Dedifferentiated amniotic fluid mesenchymal stem cell (primary cell): ENCODE measurements around the gene SYTL3.
A peak's percentile ranks its signal among the peaks of the same experiment; 100 is the strongest.

ENCODE experiments used
- DNase-seq: peaks from one replicate; pipeline ENCODE4 v3.0.0-alpha.2; 2016; ENCODE audit errors: extremely low spot score

SYTL3 gene

GRCh38 chr6:158796353-158796752 lies 146.5 kb downstream of the SYTL3 start:
- no peak for DNase-seq

- peak; percentile 83 for DNase-seq
Observed at GRCh38 chr6:158797331-158798310, 147.8 kb downstream of the SYTL3 start.

DNA sequence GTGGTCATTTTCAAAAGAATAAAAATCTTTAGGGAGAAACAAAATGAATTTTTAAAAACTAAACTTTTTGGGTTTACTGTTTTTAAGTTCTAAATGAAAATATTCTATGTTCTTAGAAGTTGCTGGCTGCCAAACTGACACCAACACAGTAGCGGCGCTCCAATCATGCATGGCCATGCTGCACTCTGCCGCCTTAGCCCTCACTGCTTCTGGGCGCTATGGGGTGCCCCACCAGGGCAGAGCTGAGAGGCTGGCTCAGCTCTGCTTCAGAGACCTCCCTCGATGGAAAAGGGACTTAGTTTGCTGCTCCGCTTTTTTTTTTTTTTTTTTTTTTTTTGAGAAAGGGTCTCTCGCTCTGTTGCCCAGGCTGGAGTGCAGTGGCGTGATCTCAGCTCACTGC lies 148.5 kb downstream of the SYTL3 start:
- no peak for DNase-seq

- DNase-seq = no peak
Observed at GRCh38 chr6:158799051-158799792, 149.4 kb downstream of the SYTL3 start.

DNA sequence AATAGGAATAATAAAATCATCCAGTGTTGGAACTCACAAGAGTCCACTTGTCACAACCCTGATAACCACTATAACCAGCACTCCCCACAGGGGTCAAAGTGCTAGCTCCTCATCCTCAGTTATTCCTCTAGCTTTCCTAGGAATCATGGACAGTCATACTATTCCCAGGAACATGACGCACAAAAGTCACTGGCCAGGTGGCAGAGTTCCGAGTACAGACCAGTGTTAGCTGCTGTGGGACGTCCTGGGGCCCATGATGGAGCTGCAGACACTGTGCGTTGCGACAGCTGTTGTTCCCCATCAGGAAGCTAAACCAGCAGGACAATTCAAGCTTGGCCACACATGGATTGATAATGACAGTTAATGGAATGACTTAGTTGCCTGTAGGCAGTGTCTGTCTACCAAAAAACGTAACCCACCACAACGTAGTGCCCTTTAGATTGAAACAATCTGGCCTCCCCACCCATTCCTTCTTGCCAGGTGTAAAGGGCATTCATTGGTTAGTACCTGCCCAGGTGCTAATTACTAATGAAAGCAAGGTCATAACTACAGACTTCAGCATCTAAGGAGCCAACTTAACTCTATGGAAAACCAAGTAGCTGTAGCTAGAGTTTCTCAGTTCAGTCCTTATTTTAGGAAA lies 151.9 kb downstream of the SYTL3 start:
- no peak for DNase-seq

GRCh38 chr6:158803733-158804143 lies 153.9 kb downstream of the SYTL3 start:
- no peak for DNase-seq

GRCh38 chr6:158804207-158804606 lies 154.4 kb downstream of the SYTL3 start:
- no peak for DNase-seq

DNA sequence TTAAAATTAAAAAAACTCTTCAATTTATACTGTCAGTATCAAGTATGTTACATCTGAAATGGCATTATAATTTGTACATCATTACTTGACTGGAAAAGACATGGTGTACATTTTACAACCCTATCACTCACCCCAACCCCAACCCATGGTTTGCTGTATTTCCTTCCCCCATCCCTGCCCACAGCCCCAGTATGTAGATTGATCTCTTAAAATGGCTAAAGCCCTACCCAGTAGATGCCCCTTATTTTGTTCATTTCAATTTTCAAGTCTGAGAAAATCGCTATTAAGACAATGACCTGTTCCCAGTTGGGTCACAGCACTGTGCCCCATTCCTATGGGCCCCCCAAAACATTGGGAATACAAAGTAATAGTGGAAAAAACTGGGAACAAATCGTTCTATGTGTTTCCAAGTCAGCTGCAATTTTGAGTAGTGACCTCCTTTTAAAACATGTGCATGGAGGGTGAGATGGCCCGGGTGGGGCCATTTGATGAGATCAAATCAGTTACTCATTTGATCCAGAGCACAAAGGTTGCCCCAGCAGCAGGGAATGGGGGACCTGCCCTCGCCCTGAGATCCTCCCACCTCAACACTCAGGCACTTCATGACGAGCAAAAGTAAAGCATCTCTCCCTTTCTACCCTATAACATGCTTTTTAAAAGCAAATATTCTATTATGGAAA lies 156.0 kb downstream of the SYTL3 start:
- no peak for DNase-seq

GRCh38 chr6:158807515-158808441 lies 157.9 kb downstream of the SYTL3 start:
- no peak for DNase-seq

DNA sequence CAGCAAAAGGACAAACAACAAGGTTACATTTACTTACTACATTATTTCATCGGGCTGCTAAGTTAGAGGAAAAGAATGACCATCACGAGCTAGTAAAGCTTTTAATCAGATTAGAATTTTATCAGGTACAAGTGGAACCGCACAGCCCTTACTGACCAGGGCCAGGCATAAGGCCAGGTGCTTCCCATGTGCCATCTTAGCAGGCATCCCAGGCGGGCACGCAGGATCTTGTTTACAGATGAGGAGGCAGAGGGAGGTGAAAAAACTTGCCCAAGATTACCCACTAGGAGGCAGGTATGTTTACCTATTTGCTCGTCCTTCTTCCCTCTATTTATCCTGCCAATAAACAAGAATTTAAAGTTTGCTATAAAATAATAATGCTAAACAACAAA lies 158.6 kb downstream of the SYTL3 start:
- no peak for DNase-seq

GRCh38 chr6:158808941-158809678 lies 159.3 kb downstream of the SYTL3 start:
- DNase-seq = no peak

GRCh38 chr6:158810155-158811095 lies 160.6 kb downstream of the SYTL3 start:
- DNase-seq = no peak

GRCh38 chr6:158812611-158813010 lies 162.8 kb downstream of the SYTL3 start:
- DNase-seq = no peak

DNA sequence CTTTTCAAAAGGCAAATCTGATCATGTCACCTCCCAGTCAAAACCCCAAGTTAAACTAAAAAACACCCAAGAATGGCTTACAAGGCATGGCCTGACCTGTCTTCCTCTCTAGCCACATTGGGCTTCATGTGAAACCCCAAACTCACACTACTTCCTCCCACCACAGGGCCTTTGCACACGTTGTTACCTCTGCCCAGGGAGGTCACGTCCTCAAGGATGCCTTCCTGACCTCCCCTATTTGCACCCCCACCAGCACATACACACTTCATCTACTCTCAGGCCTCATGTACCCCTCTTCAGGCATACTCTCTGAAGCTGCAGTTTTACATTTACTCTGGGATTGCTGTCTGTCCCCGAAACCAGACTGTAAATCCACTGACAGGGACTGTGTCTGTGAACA lies 163.2 kb downstream of the SYTL3 start:
- no peak for DNase-seq
